H1 (cell line): ENCODE results near the gene SMU1. TPM values are rescaled to one million over a fixed set of nuclear protein-coding genes. Genes with fewer than 3 reads are reported as not detected.

Experiments
- CTCF ChIA-PET: fragments of 300-600 bp; sonication (Branson Sonifier 250); formaldehyde crosslinking; loops from one replicate; lab custom pipeline; 2021; ENCODE audit not compliant: partially characterized antibody; lab: Charles Lee
- POLR2A ChIA-PET: fragments of 300-600 bp; sonication (Branson Sonifier 250); formaldehyde crosslinking; loops from one replicate; lab custom pipeline; 2021; ENCODE audit warnings: inconsistent platforms; ENCODE audit not compliant: partially characterized antibody; lab: Charles Lee
- DNase-seq, 2 experiments: peaks; one replicate each; pipeline versions ENCODE4 v3.0.0 to v3.0.0-alpha.2; 2010 to 2022; ENCODE audit warnings: low spot score in 2 of 2, low read depth in 1 of 2, mixed read lengths in 1 of 2
- FAIRE-seq: peaks from 2 replicates; lab custom pipeline; 2011; peaks lifted over from hg19 to GRCh38; lab: Jason Lieb, UNC
- H2AFZ ChIP-seq: 2 replicates; pipeline ENCODE4 v1.8.1; 2012; ENCODE audit warnings: low read length, inconsistent platforms
- H2AK5ac ChIP-seq: 2 replicates; pipeline ENCODE4 v1.6.1; 2013; ENCODE audit warnings: low read depth, low read length
- H2BK120ac ChIP-seq: replicated peaks from 2 replicates; pipeline ENCODE3; 2013; ENCODE audit warnings: low read depth, low read length, inconsistent platforms
- H2BK12ac ChIP-seq: 2 replicates; pipeline ENCODE4 v1.6.1; 2013; ENCODE audit warnings: low read depth, low read length
- H2BK15ac ChIP-seq: 2 replicates; pipeline ENCODE4 v1.6.1; 2013; ENCODE audit warnings: low read length
- H2BK20ac ChIP-seq: 2 replicates; pipeline ENCODE4 v1.6.1; 2013; ENCODE audit warnings: low read length
- H2BK5ac ChIP-seq: 2 replicates; pipeline ENCODE4 v1.6.1; 2013; ENCODE audit warnings: low read depth, low read length
- H3K14ac ChIP-seq: 2 replicates; pipeline ENCODE4 v1.6.1; 2013; ENCODE audit warnings: inconsistent platforms; ENCODE audit not compliant: insufficient read length
- H3K18ac ChIP-seq: 2 replicates; pipeline ENCODE4 v1.6.1; 2013; ENCODE audit warnings: low read length; ENCODE audit errors: extremely low read depth
- H3K23ac ChIP-seq: 2 replicates; pipeline ENCODE4 v1.6.1; 2013; ENCODE audit warnings: inconsistent platforms; ENCODE audit not compliant: insufficient read length
- H3K23me2 ChIP-seq: 2 replicates; pipeline ENCODE4 v1.6.1; 2013; ENCODE audit warnings: low read depth, low read length
- H3K27ac ChIP-seq: 2 replicates; pipeline ENCODE4 v1.6.1; 2011; ENCODE audit warnings: low read depth, low read length, inconsistent platforms
- H3K27me3 ChIP-seq, 4 experiments: replicated peaks in 1 of 4; 1 replicate in 1 of 4; 2 replicates in 3 of 4; pipeline versions ENCODE4 v1.6.1 to v1.8.1; 2011 to 2013; ENCODE audit warnings: low read length in 3 of 4, mild to moderate bottlenecking in 3 of 4, inconsistent platforms in 2 of 4, mixed read lengths in 2 of 4, moderate library complexity in 1 of 4; ENCODE audit not compliant: control insufficient read depth in 3 of 4, insufficient read depth in 3 of 4; ENCODE audit errors: extremely low read depth in 1 of 4
- H3K36me3 ChIP-seq, 4 experiments: 2 replicates each; pipeline versions ENCODE4 v1.6.1 to v1.8.1; 2011 to 2013; ENCODE audit warnings: mild to moderate bottlenecking in 4 of 4, low read length in 3 of 4, moderate library complexity in 2 of 4, control low read depth in 1 of 4, inconsistent platforms in 1 of 4; ENCODE audit not compliant: insufficient read depth in 4 of 4, control insufficient read depth in 2 of 4
- H3K4ac ChIP-seq: replicated peaks from 2 replicates; pipeline ENCODE3; 2013; ENCODE audit warnings: low read length, low read depth, mixed read lengths, inconsistent platforms; ENCODE audit not compliant: insufficient read length
- H3K4me1 ChIP-seq, 4 experiments: replicated peaks in 1 of 4; 1 replicate in 1 of 4; 2 replicates in 3 of 4; pipeline versions ENCODE4 v1.6.1 to v1.8.1; 2011 to 2013; ENCODE audit warnings: low read length in 3 of 4, inconsistent platforms in 2 of 4, mixed read lengths in 1 of 4; ENCODE audit not compliant: insufficient read depth in 4 of 4, control insufficient read depth in 3 of 4
- H3K4me2 ChIP-seq, 2 experiments: 2 replicates each; pipeline versions ENCODE4 v1.6.1 to v1.8.1; 2011 to 2013; ENCODE audit warnings: low read depth in 2 of 2, low read length in 2 of 2, control low read depth in 1 of 2, inconsistent platforms in 1 of 2, mild to moderate bottlenecking in 1 of 2; ENCODE audit not compliant: insufficient read depth in 1 of 2
- H3K4me3 ChIP-seq, 4 experiments: fragments of 200-600, 300-600 bp in 1 of 4; sonication (generic), shearing (Covaris generic), sonication (Bioruptor Twin) in 1 of 4; 2 replicates each; pipeline versions ENCODE4 v1.5.1 to v1.8.1; 2011 to 2016; ENCODE audit warnings: low read length in 4 of 4, low read depth in 3 of 4, control low read depth in 2 of 4, inconsistent platforms in 2 of 4, mild to moderate bottlenecking in 2 of 4, mixed read lengths in 1 of 4, moderate library complexity in 1 of 4; ENCODE audit not compliant: insufficient read depth in 2 of 4; ENCODE audit errors: extremely low read depth in 1 of 4
- H3K56ac ChIP-seq: replicated peaks from 2 replicates; pipeline ENCODE3; 2013; ENCODE audit warnings: low read depth, mild to moderate bottlenecking, mixed read lengths, low read length, inconsistent platforms; ENCODE audit not compliant: insufficient read length
- H3K79me1 ChIP-seq: 2 replicates; pipeline ENCODE4 v1.6.1; 2013; ENCODE audit warnings: low read depth, low read length, control low read depth
- H3K79me2 ChIP-seq, 2 experiments: 2 replicates each; pipeline versions ENCODE4 v1.6.1 to v1.8.1; 2012 to 2013; ENCODE audit warnings: low read length in 2 of 2, mild to moderate bottlenecking in 2 of 2, inconsistent platforms in 1 of 2; ENCODE audit not compliant: insufficient read depth in 2 of 2, control insufficient read depth in 1 of 2
- H3K9ac ChIP-seq, 4 experiments: replicated peaks in 1 of 4; 1 replicate in 1 of 4; 2 replicates in 3 of 4; pipeline versions ENCODE4 v1.6.1 to v1.8.1; 2011 to 2013; ENCODE audit warnings: low read depth in 3 of 4, low read length in 3 of 4, control low read depth in 2 of 4, mild to moderate bottlenecking in 2 of 4, moderate library complexity in 2 of 4, inconsistent platforms in 1 of 4; ENCODE audit errors: extremely low read depth in 1 of 4
- H3K9me3 ChIP-seq, 2 experiments: 2 replicates each; pipeline versions ENCODE4 v1.6.1 to v1.8.1; 2012 to 2013; ENCODE audit warnings: mild to moderate bottlenecking in 2 of 2, moderate library complexity in 2 of 2, control low read depth in 1 of 2, inconsistent platforms in 1 of 2, low read depth in 1 of 2, low read length in 1 of 2, mixed read lengths in 1 of 2; ENCODE audit not compliant: insufficient read depth in 2 of 2
- H4K20me1 ChIP-seq, 2 experiments: replicated peaks in 1 of 2; 2 replicates each; pipeline versions ENCODE3 to v1.8.1; 2011 to 2013; ENCODE audit warnings: inconsistent platforms in 2 of 2, low read length in 2 of 2, mild to moderate bottlenecking in 1 of 2; ENCODE audit not compliant: insufficient read depth in 2 of 2, control insufficient read depth in 1 of 2
- H4K5ac ChIP-seq: 2 replicates; pipeline ENCODE4 v1.6.1; 2013; ENCODE audit warnings: low read length, low read depth, mixed read lengths, inconsistent platforms; ENCODE audit not compliant: insufficient read length
- H4K8ac ChIP-seq: 2 replicates; pipeline ENCODE4 v1.8.0; 2013; ENCODE audit warnings: mild to moderate bottlenecking, moderate library complexity, low read length, inconsistent platforms; ENCODE audit not compliant: insufficient read depth; ENCODE audit errors: extremely low read depth
- H4K91ac ChIP-seq: replicated peaks from 2 replicates; pipeline ENCODE3; 2013; ENCODE audit warnings: low read length, mixed read lengths, inconsistent platforms; ENCODE audit not compliant: insufficient read length
- MAFK ChIP-seq: IDR thresholded peaks from 2 replicates; pipeline ENCODE4 v1.6.1; 2012; ENCODE audit warnings: low read depth, mild to moderate bottlenecking, improper control_type of control experiment, low read length
- WGBS, 2 experiments: shearing (Covaris generic) in 1 of 2; methylation state at CpG; one replicate each; pipeline versions ENCODE4 v1.1.6 to v1.1.7; 2013 to 2015; ENCODE audit warnings: low lambda C conversion rate in 2 of 2, mixed read lengths in 2 of 2, inconsistent platforms in 1 of 2, low coverage in 1 of 2, missing lambda C conversion rate in 1 of 2; ENCODE audit not compliant: insufficient replicate concordance in 2 of 2, insufficient coverage in 1 of 2, insufficient read length in 1 of 2; ENCODE audit errors: extremely low coverage in 1 of 2, missing lambda C conversion rate in 1 of 2; 5-methylcytosine and 5-hydroxymethylcytosine counted together
- polyA plus RNA-seq, 7 experiments: library from polyadenylated mRNA; depleted of rRNA in 3 of 7; stranded (reverse) in 5 of 7; unstranded in 2 of 7; fragments of >200 nt in 5 of 7; fragments of 200-250 nt in 2 of 7; gene quantifications; 1 replicate in 5 of 7; 2 replicates in 1 of 7; 4 replicates in 1 of 7; pipeline versions ENCODE4 v1.2.1 to v1.2.3, GENCODE V29; 2011 to 2013; ENCODE audit warnings: missing spikeins in 2 of 7, mixed read lengths in 2 of 7
- total RNA-seq: library from RNA; stranded (reverse); fragmentation: NEBNext Ultra II Directional; extraction: Animal tissue kit (Norgen Biotek cat#: 25700); gene quantifications from 2 replicates; pipeline ENCODE4 v1.2.1, GENCODE V29; 2021
- TF ChIP-seq, protein P1 (sequence below): IDR thresholded peaks from 2 replicates; pipeline ENCODE4 v1.6.1; 2011; ENCODE audit warnings: low read length, improper control_type of control experiment

Gene SMU1
- total and polyA plus RNA-seq, 2 of the 8 experiments (the other 6 are each of a cell fraction or from before 2014, with no cell fraction given), result 8.4 to 26.0 TPM

- H3K18ac ChIP-seq, result no peak overlapping the region
- H2BK20ac ChIP-seq, result no peak overlapping the region
- H3K4ac ChIP-seq, result no peak overlapping the region
- H2BK120ac ChIP-seq, result no peak overlapping the region
- no peaks in the 10 kb centered on the region; the same call in 1 of the 2 replicates for H3K79me1 ChIP-seq
- H2BK15ac ChIP-seq, result no peak overlapping the region
- peaks cover 0 to 2% of the 10 kb centered on the region in 2 experiments for H4K20me1 ChIP-seq
- H2AFZ ChIP-seq, result no peak overlapping the region
- H3K79me2 ChIP-seq, result no peaks in the 10 kb centered on the region
- FAIRE-seq, result no peak
- H3K56ac ChIP-seq, result no peak overlapping the region
- H3K4me3 ChIP-seq, result no peak overlapping the region
- H3K9me3 ChIP-seq, result no peaks in the 10 kb centered on the region
- POLR2A ChIA-PET, result interaction anchor here (1.6 kb wide), 1 partner anchor 94 kb away, joined by 3 read pairs; no protein-coding TSS in a partner anchor
- 87% methylated on average over 1 of the region's 1 CpG; no CpG with 5 or more reads in 1 of the 2 experiments for WGBS, 2 experiments
- no peak overlapping the region for H3K23ac ChIP-seq
- H3K27ac ChIP-seq, result no peak overlapping the region
- H4K91ac ChIP-seq, result no peak overlapping the region
- no peak overlapping the region for H2BK5ac ChIP-seq
- H3K4me2 ChIP-seq, result no peak overlapping the region
- no peak overlapping the region for H2AK5ac ChIP-seq
- H3K9ac ChIP-seq, result no peak overlapping the region
- peak; percentile 73 for TF ChIP-seq MAFK
- TF ChIP-seq, protein P1, sequence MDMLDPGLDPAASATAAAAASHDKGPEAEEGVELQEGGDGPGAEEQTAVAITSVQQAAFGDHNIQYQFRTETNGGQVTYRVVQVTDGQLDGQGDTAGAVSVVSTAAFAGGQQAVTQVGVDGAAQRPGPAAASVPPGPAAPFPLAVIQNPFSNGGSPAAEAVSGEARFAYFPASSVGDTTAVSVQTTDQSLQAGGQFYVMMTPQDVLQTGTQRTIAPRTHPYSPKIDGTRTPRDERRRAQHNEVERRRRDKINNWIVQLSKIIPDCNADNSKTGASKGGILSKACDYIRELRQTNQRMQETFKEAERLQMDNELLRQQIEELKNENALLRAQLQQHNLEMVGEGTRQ, result no peak
- TF ChIP-seq, all 59 proteins: peak for 1
- Histone ChIP-seq H2BK12ac (no peak overlapping the region), H4K5ac (no peak overlapping the region), H3K27me3 (no peaks in the 10 kb centered on the region), H3K36me3 (no peaks in the 10 kb centered on the region), H3K14ac (no peak overlapping the region), H4K8ac (no peak overlapping the region), H3K4me1 (peaks cover 0 to 3% (median 0%) of the 10 kb centered on the region in 4 experiments; a peak in 1 of 7 replicates), H3K23me2 (no peaks in the 10 kb centered on the region)
- no peak for DNase-seq
- CTCF ChIA-PET, result interaction anchor here (1.3 kb wide), 1 partner anchor 106 kb away, joined by 5 read pairs; no protein-coding TSS in a partner anchor
Observed at GRCh38 chr9:33120620-33121019, 44.1 kb upstream of the SMU1 start.
